Hematopoietic multipotent progenitor cell (in vitro differentiated cells): ENCODE data around the gene SERPINA3. TPM values are rescaled to one million over a fixed set of nuclear protein-coding genes. Genes with fewer than 3 reads are reported as not detected.

Experiments used
- total RNA-seq: library from RNA; depleted of rRNA; stranded (reverse); fragments of >200 nt; gene quantifications from one replicate; pipeline ENCODE4 v1.2.3, GENCODE V29; 2012

SERPINA3 gene
- total RNA-seq, 1 donor, result not detected

Other genes starting within 250 kb of the SERPINA3 start
- not detected for gene SERPINA2, start 245.7 kb upstream of the SERPINA3 start, total RNA-seq
- gene SERPINA1, start 223.8 kb upstream of the SERPINA3 start, total RNA-seq, result 3.8 TPM
- not detected for gene SERPINA11, start 159.6 kb upstream of the SERPINA3 start, total RNA-seq
- gene SERPINA9, start 136.2 kb upstream of the SERPINA3 start, total RNA-seq, result not detected
- gene SERPINA12, start 102.9 kb upstream of the SERPINA3 start, total RNA-seq, result not detected
- not detected for gene SERPINA4, start 50.9 kb upstream of the SERPINA3 start, total RNA-seq
- not detected for gene SERPINA5, start 31.0 kb upstream of the SERPINA3 start, total RNA-seq
- not detected for gene GSC, start 157.7 kb downstream of the SERPINA3 start, total RNA-seq